Measurements from ENCODE around the gene CDK14. TPM values are rescaled to one million over a fixed set of nuclear protein-coding genes. Genes with fewer than 3 reads are reported as not detected.

CDK14 gene
- total and polyA plus RNA-seq, 2 donors (not counting 3 experiments of a cell fraction or from before 2014, with no cell fraction given), result 5.5 to 34.2 TPM

DNA sequence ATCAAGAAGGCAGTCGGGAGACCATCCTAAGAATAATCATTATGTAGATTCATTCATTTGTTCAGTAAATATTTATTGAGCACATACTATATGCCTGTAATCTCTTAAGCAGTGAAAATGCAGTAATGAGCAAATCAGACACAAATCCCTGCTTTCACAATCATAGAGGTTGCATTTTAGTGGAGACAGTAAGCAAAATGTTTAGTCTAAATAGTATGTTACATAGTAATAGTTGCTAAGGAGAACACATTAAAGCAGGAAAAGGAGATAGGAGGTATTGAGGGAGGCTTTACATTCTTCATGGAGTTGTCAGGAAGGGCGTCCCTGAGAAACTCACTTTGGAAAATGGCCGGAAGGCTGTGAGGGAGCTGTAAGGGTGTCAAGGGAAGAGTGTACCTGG, 79.9 kb downstream of the CDK14 start:
- no peaks in the 10 kb centered on the region for H3K9me3 ChIP-seq (replicated peaks; ENCODE audit: control insufficient read depth, insufficient read depth, low read length)
- dilution Hi-C loops (cut with MboI; ENCODE audit: extremely low pct_ligation_motif_present, low sequenced_read_pairs) (no loop called here), intact Hi-C loops (cut with micrococcal nuclease) (no loop called here)
- no peak for TF ChIP-seq MYC (IDR thresholded peaks at IDR 0.05; ENCODE audit: low read depth, low read length)
- TF ChIP-seq POLR2A (IDR thresholded peaks at IDR 0.05; ENCODE audit: low read depth, low read length), result no peak
- TF ChIP-seq GATA2 (IDR thresholded peaks at IDR 0.05; ENCODE audit: insufficient read depth, insufficient read length, low read depth, low read length), result no peak
- no peak for TF ChIP-seq POLR2AphosphoS5 (IDR thresholded peaks at IDR 0.05; ENCODE audit: insufficient read depth, low read depth, low read length)
- TF ChIP-seq JUN (IDR thresholded peaks at IDR 0.05; ENCODE audit: borderline replicate concordance, insufficient read depth, insufficient read length, low read depth), result no peak
- TF ChIP-seq, protein P1, sequence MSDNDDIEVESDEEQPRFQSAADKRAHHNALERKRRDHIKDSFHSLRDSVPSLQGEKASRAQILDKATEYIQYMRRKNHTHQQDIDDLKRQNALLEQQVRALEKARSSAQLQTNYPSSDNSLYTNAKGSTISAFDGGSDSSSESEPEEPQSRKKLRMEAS (IDR thresholded peaks at IDR 0.05; ENCODE audit: insufficient read depth, insufficient read length), result no peak
- TF ChIP-seq, protein P2, sequence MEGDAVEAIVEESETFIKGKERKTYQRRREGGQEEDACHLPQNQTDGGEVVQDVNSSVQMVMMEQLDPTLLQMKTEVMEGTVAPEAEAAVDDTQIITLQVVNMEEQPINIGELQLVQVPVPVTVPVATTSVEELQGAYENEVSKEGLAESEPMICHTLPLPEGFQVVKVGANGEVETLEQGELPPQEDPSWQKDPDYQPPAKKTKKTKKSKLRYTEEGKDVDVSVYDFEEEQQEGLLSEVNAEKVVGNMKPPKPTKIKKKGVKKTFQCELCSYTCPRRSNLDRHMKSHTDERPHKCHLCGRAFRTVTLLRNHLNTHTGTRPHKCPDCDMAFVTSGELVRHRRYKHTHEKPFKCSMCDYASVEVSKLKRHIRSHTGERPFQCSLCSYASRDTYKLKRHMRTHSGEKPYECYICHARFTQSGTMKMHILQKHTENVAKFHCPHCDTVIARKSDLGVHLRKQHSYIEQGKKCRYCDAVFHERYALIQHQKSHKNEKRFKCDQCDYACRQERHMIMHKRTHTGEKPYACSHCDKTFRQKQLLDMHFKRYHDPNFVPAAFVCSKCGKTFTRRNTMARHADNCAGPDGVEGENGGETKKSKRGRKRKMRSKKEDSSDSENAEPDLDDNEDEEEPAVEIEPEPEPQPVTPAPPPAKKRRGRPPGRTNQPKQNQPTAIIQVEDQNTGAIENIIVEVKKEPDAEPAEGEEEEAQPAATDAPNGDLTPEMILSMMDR (IDR thresholded peaks at IDR 0.05; ENCODE audit: extremely low read depth in 1 of 2, insufficient read depth in 1 of 2, low read depth in 1 of 2, low read length in 2 of 2), result no peak
- no peak overlapping the region for H3K27ac ChIP-seq (ENCODE audit: insufficient read depth, low read depth, low read length)
- ChIA-PET POLR2A (no interaction called here), CTCF (interaction anchor here (1.0 kb wide), 1 partner anchor 32 kb away, joined by 3 read pairs; no protein-coding TSS in a partner anchor)
- H4K20me1 ChIP-seq (replicated peaks; ENCODE audit: control insufficient read depth, extremely low read depth, insufficient read depth, low read length), result no peaks in the 10 kb centered on the region
- no peaks in the 10 kb centered on the region for H3K9me1 ChIP-seq (replicated peaks; ENCODE audit: control insufficient read depth, extremely low read depth, insufficient read depth, low read length)
- no peaks in the 10 kb centered on the region for H3K27me3 ChIP-seq (ENCODE audit: control insufficient read depth in 2 of 2, insufficient read depth in 2 of 2, low read length in 2 of 2)
- no peak overlapping the region for H3K4me2 ChIP-seq (ENCODE audit: insufficient read depth, low read length)
- no peak overlapping the region for H3K9ac ChIP-seq (replicated peaks; ENCODE audit: extremely low read depth, insufficient read depth, low read length)
- FAIRE-seq, result no peak
- no peaks in the 10 kb centered on the region for H3K4me1 ChIP-seq (ENCODE audit: control insufficient read depth, extremely low read depth, insufficient read depth, low read length)
- no peak overlapping the region for H3K4me3 ChIP-seq (replicated peaks in 1 of 3; ENCODE audit: insufficient read depth in 1 of 3, low read depth in 1 of 3, low read length in 3 of 3)
- no peaks in the 10 kb centered on the region for H3K36me3 ChIP-seq (ENCODE audit: control insufficient read depth in 2 of 2, extremely low read depth in 1 of 2, insufficient read depth in 2 of 2, low read length in 2 of 2)
- DNase-seq (ENCODE audit: low read depth, low spot score), result no peak
- peaks cover 17% of the 10 kb centered on the region for H3K79me2 ChIP-seq (ENCODE audit: control insufficient read depth, insufficient read depth, low read length)
- BruUV-seq (replicated peaks), result no TSS peak
- H2AFZ ChIP-seq (ENCODE audit: low read depth, low read length), result no peak overlapping the region
